ENCODE measurements around the gene C12orf57.
A peak's percentile ranks its signal among the peaks of the same experiment; 100 is the strongest.

Gene C12orf57

DNA sequence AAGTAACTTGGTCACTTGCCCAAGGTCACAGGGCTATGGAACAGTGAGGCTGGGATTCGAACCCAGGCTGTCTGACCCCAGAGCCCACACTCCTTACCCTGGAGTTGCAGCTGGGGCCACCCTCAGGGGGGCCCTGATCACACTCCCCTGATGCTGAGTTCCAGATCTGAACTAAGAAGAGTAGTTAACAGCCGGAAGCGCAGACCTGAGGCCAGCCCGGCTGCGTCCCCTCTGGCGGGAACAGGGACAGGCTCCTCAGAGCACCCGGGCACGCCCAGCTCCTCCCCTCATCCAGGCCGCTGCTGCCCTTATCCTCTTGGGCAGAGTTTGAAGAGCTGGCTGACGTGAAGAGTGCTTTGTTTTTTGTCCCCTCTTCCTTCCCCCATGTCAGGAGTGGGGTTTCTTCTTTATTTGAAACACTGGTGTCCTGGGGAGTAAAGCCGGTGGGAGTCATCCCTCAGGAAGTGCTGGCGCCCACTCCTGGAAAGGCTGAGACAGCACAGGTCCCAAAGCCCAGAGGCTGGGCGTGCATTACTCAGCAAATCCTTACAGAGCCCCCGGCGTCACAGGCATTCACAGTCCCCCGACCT lies 18.0 kb downstream of the C12orf57 start:
- peak; percentile 68 for DNase-seq (ENCODE audit: low spot score)

DNA sequence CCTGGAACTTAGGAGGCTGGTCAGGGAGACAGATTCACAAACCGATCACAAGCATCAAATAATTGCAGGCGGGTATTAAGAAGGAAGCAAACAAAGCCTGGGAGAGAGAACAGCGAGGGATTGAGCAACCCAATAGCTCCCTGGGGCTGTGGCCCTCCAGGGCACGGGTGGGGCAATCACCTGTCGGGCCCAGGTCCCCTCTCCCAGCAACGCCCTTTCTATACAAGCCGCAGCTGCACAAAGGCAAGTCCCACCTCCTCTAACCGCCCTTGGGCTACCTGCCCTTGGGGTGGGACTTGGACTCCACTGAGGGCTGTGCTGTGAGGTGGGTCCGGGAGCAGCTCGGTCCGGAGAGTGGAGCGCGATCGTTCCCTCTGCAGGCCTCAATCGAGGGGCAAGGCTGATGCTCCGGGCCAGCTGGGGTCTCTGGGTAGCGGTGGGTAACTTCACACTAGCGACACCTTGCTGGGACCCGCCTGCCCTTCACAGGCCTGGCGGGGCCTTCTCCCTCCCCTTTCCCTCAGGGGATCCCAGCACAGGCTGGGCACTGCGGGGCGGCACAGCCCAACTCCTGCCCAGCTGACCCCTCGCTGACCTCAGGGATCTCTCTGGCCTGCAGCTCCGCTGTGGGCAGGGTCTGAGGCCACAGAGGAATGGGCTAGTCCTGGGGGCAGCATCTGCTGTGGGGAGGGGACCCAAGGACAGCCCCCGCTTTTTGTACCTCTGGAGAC lies 18.6 kb downstream of the C12orf57 start:
- no peak for DNase-seq (ENCODE audit: low spot score)
- TF ChIP-seq, protein P1, sequence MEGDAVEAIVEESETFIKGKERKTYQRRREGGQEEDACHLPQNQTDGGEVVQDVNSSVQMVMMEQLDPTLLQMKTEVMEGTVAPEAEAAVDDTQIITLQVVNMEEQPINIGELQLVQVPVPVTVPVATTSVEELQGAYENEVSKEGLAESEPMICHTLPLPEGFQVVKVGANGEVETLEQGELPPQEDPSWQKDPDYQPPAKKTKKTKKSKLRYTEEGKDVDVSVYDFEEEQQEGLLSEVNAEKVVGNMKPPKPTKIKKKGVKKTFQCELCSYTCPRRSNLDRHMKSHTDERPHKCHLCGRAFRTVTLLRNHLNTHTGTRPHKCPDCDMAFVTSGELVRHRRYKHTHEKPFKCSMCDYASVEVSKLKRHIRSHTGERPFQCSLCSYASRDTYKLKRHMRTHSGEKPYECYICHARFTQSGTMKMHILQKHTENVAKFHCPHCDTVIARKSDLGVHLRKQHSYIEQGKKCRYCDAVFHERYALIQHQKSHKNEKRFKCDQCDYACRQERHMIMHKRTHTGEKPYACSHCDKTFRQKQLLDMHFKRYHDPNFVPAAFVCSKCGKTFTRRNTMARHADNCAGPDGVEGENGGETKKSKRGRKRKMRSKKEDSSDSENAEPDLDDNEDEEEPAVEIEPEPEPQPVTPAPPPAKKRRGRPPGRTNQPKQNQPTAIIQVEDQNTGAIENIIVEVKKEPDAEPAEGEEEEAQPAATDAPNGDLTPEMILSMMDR (IDR thresholded peaks at IDR 0.05; ENCODE audit: extremely low read depth, missing control alignments): no peak

More for the DNA sequence above, 18.0 kb downstream of the C12orf57 start:
- TF ChIP-seq, protein P1 (IDR thresholded peaks at IDR 0.05; ENCODE audit: extremely low read depth, missing control alignments): peak; percentile 40

DNA sequence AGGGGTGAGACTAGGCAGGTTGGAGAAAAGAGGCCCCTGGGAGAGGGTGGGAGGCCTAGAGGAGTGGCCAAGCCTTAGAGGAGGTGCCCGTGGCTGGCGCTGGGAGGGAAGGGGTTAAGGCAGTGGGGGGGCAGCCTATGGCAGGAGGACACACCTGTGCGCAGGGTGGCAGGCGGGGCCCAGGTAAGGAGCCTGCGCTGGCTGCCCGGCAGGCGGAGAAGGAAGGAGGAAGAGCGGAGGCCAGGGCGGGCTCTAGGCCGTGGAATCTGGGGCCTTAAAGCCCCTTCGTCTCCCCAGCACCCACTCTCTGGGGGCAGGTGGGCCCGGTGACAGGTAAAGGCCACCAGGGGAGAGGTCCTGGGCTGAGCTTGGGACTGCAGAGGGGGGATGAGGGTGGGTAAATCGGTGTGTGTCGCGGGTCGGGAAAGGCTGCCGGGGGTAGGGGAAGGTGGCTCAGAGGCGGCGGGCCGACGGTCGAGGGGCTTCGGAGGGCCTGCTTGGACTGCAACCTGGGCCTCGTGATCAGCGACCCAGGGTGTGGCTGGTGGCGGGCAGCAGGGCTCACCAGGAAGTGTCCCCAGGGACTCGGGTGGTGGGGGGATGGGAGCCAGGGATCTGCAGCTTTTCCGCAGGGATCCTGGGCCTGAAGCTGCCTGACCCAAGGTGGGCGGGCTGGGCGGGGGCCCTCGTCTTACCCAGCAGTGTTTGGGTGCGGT lies 19.4 kb downstream of the C12orf57 start:
- no peak for DNase-seq (ENCODE audit: low spot score)
- TF ChIP-seq, protein P1 (IDR thresholded peaks at IDR 0.05; ENCODE audit: extremely low read depth, missing control alignments): no peak

DNA sequence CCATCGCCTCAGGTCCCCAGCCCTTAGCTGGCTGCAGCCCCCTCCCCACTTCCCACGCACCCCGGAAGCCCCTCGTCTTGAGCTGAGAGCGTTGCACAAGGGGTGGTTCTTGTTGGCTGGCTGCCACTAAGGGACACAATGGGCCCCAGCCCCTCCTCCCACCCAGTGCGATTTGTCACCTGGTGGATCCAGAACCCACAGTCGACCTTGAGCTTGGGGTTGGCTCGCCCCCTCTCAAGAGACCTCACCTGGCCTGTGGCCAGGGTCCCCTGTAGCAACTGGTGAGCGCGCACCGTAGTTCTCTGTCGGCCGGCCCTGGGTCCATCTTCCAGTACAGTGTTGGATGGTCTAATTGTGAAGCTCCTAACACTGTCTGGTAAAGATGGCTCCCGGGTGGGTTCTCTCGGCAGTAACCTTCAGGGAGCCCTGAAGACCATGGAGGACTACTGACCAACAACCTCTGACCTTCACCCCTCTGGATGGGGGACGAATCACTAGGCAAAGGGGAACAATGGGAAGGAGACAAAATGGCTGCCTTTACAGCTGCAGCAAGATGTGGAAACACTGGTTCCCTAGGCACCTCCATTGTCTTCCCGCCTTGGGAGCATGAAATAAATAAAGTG lies 20.1 kb downstream of the C12orf57 start:
- no peak for DNase-seq (ENCODE audit: low spot score)
- TF ChIP-seq, protein P1 (IDR thresholded peaks at IDR 0.05; ENCODE audit: extremely low read depth, missing control alignments): no peak

DNA sequence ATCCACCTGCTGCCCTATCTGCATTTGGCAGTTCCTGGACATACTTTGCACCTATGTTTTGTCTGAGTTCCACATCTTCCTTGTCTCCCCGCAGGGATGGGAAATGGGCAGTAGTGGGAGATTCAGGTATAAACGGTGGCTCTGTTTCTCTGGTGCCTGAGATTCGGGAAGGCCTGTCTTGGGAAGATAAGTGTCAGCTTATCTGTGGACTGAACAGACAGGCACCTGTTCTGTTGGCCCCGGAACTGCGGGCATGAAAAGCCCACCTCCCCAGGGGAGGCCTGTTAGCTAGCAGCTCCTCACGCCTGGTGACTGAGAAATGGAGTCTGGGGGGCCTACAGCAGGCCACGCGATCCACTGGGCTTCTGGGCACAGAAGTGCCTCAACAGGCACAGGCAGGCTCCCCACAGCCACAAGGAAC lies 20.8 kb downstream of the C12orf57 start:
- no peak for DNase-seq (ENCODE audit: low spot score)
- TF ChIP-seq, protein P1 (IDR thresholded peaks at IDR 0.05; ENCODE audit: extremely low read depth, missing control alignments): no peak

DNA sequence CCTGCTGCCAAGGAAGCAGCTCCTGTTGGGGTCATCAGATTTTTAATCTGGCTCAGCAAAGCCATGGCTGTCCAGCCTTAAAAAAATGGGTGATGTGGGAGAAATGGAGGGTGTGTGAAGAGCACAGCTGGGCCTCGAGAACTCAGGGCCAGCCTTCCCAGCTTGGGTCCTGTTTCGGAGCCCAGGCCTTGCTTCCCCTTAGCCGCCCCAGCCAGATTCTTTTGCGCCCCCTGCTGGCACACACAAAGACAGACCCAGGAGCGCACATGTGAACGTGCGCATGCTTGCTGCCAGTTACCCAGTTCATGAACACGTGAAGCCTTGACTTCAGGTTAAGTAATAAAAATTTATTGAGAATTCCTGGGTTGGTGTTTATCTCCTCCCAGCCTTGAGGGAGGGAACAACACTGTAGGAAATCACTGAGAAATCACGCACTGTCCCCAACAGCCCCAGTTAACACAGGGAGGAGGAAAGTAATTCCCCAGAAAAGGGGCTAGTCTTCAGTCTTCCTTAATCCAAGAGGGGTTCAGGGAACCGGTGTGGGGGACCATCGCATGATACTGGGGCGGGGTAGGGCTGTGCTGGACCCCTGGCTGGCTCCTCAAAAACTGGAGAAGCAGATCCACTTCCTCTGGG lies 21.3 kb downstream of the C12orf57 start:
- DNase-seq (ENCODE audit: low spot score): peak; percentile 82
- TF ChIP-seq, protein P1 (IDR thresholded peaks at IDR 0.05; ENCODE audit: extremely low read depth, missing control alignments): peak; percentile 91

All from GM20000 (cell line).